Vein endothelial cell (primary cell): Measurements from ENCODE around the gene TMEM42. TPM values are rescaled to one million over a fixed set of nuclear protein-coding genes. Genes with fewer than 3 reads are reported as not detected.

Source experiments
- total RNA-seq: library from RNA; depleted of rRNA; stranded (reverse); fragments of >200 nt; gene quantifications from 2 replicates; pipeline ENCODE4 v1.2.3, GENCODE V29; 2012

TMEM42 gene
- total RNA-seq, result 5.7 and 11.1 TPM in 2 replicates

GRCh38 chr3:44861412-44862225, at the start of gene TMEM42:
TSS of gene TMEM42 (plus strand) at chr3:44861912. CDS start at chr3:44861925, 13 bp downstream.

DNA sequence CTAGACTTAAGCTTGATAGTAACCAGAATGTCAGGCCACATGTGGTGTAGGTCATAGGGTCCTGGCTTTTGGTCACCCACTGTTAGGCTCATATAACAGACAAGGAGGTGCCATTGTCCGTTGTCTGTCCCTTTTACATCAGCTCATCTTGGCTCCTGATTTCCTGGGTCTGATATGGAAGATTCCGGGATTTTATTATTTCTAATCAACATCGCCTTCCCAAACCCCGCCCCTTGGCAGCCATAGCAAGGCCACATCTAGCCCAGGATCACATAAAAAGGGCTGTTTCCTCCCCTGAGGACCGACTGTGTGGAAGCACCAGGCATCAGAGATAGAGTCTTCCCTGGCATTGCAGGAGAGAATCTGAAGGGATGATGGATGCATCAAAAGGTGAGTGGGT, 12.6 kb downstream of the TMEM42 start, which contains the start of gene TGM4:
Gene TGM4, plus strand, starts transcription at position 301 of the 400 bp plus-strand sequence. Its CDS starts 71 bp downstream, at position 372.

Other genes starting within 250 kb of the TMEM42 start
- 9.8 and 11.4 TPM in 2 replicates for gene ZNF197, start 236.9 kb upstream of the TMEM42 start, total RNA-seq
- 22.9 and 27.0 TPM in 2 replicates for gene ZNF35, start 213.2 kb upstream of the TMEM42 start, total RNA-seq
- gene ZNF502, start 149.3 kb upstream of the TMEM42 start, total RNA-seq, result 4.9 and 5.9 TPM in 2 replicates
- 4.6 and 6.5 TPM in 2 replicates for gene ZNF501, start 132.3 kb upstream of the TMEM42 start, total RNA-seq
- 22.5 and 26.2 TPM in 2 replicates for gene KIAA1143, start 100.3 kb upstream of the TMEM42 start, total RNA-seq
- 6.2 and 8.8 TPM in 2 replicates for gene KIF15, start 100.1 kb upstream of the TMEM42 start, total RNA-seq
- gene TGM4, start 12.7 kb downstream of the TMEM42 start, total RNA-seq, result 0.10 and 0.33 TPM in 2 replicates
- 84.4 and 89.5 TPM in 2 replicates for gene ZDHHC3, start 114.3 kb downstream of the TMEM42 start, total RNA-seq
- 31.4 and 33.0 TPM in 2 replicates for gene EXOSC7, start 114.3 kb downstream of the TMEM42 start, total RNA-seq
- 1.4 and 2.6 TPM in 2 replicates for gene CLEC3B, start 164.4 kb downstream of the TMEM42 start, total RNA-seq